Cardiac fibroblast (primary cell): ENCODE data around the gene BBX.
A peak's percentile ranks its signal among the peaks of the same experiment; 100 is the strongest.

Source experiments
- DNase-seq, 2 donors: peaks; one replicate each; pipeline versions ENCODE4 v3.0.0 to v3.0.0-alpha.2; 2010; ENCODE audit warnings: low read depth in 2 of 2
- H3K4me3 ChIP-seq, 2 donors: replicated peaks in 1 of 2; 1 replicate in 1 of 2; 2 replicates in 1 of 2; pipeline ENCODE4 v1.5.1; 2011; ENCODE audit warnings: low read depth in 2 of 2, low read length in 2 of 2, mild to moderate bottlenecking in 2 of 2, moderate library complexity in 1 of 2
- CTCF ChIP-seq: IDR thresholded peaks from one replicate; pipeline ENCODE4 v1.5.1; 2011; ENCODE audit warnings: low read depth, mild to moderate bottlenecking, low read length, inconsistent platforms

BBX gene

GRCh38 chr3:107637416-107638183 lies 114.8 kb downstream of the BBX start:
- no peak for TF ChIP-seq CTCF
- no peak for DNase-seq
- no peak overlapping the region for H3K4me3 ChIP-seq

- no peak for TF ChIP-seq CTCF
- H3K4me3 ChIP-seq = no peak overlapping the region
- peak; percentile 34 to 48 for DNase-seq
These were observed 119.0 kb downstream of the BBX start for GRCh38 chr3:107641572-107642307.

GRCh38 chr3:107643038-107643883 lies 120.5 kb downstream of the BBX start:
- TF ChIP-seq CTCF = peak; percentile 21

DNA sequence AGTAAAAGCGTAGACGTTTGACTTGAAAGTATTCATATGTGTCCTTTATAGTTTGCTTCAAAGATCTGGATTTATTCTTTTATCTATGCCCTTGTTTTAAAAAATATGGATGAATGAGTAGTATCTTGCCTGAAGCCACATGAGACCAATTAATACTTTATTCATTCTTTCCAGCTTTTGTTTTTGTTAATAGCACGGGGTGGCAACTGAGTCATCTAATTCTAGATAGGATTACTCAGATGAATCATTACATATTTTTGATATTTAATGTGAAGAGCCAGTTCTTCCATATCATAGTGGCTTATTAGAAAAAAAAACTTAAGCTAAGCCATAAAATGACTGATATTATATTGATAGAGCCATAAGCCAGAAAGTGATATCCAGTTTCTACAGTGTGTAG lies 121.9 kb downstream of the BBX start:
- TF ChIP-seq CTCF = no peak
- no peak overlapping the region for H3K4me3 ChIP-seq
- DNase-seq = peak in 1 of 2 donors; percentile 47

More at GRCh38 chr3:107643038-107643883, 120.5 kb downstream of the BBX start:
- no peak overlapping the region for H3K4me3 ChIP-seq
- DNase-seq = no peak

DNA sequence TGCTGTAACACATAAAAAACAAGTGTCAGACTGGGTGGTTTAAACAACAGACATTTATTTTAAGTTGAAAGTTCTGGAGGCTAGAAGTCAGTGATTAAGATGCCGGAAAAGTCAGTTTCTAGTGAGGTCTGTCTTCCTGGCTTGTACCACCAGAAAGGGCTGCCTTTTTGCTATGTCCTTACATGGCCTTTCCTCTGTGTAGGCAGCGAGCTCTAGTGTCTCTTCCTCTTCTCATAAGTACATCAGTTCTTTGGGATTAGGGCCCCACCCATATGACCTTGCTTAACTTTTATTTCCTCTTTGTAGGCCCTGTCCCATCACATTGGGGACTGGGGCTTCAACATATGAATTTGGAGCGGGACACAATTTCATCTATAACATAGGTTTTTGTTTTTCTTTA lies 128.0 kb downstream of the BBX start:
- no peak for DNase-seq
- TF ChIP-seq CTCF = no peak
- no peak overlapping the region for H3K4me3 ChIP-seq

GRCh38 chr3:107651782-107652181 lies 129.0 kb downstream of the BBX start:
- no peak for DNase-seq

More at GRCh38 chr3:107651782-107652181, 129.0 kb downstream of the BBX start:
- no peak overlapping the region for H3K4me3 ChIP-seq
- no peak for TF ChIP-seq CTCF
